GM12872 (cell line): ENCODE data around the gene C3orf20.
A peak's percentile ranks its signal among the peaks of the same experiment; 100 is the strongest.

Experiments used
- TF ChIP-seq, protein P1 (sequence below): IDR thresholded peaks from 3 replicates; pipeline ENCODE4 v1.5.1; 2011; ENCODE audit warnings: low read depth, mild to moderate bottlenecking, low read length, moderate library complexity; ENCODE audit not compliant: insufficient read depth

The C3orf20 gene

DNA sequence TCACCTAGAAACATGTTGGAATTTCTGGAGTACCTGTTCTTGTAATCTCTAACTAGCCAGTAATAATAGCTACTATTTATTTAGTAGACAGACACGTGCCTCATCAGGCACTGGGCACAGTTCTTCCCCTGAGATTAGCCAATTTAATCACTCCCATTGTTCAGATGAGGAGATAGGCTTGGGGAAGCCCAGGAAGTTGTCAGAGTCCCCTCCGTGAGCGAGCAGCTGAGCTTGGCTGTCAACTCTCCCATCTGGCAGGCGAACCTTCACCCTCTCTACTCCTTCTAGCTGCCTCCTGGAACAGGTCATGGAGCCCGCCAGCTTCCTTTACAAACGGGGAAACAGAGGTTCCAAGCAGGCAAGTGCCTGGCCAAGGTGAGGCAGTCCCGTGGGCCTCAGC, 112.7 kb downstream of the C3orf20 start:
- TF ChIP-seq, protein P1, sequence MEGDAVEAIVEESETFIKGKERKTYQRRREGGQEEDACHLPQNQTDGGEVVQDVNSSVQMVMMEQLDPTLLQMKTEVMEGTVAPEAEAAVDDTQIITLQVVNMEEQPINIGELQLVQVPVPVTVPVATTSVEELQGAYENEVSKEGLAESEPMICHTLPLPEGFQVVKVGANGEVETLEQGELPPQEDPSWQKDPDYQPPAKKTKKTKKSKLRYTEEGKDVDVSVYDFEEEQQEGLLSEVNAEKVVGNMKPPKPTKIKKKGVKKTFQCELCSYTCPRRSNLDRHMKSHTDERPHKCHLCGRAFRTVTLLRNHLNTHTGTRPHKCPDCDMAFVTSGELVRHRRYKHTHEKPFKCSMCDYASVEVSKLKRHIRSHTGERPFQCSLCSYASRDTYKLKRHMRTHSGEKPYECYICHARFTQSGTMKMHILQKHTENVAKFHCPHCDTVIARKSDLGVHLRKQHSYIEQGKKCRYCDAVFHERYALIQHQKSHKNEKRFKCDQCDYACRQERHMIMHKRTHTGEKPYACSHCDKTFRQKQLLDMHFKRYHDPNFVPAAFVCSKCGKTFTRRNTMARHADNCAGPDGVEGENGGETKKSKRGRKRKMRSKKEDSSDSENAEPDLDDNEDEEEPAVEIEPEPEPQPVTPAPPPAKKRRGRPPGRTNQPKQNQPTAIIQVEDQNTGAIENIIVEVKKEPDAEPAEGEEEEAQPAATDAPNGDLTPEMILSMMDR = no peak

DNA sequence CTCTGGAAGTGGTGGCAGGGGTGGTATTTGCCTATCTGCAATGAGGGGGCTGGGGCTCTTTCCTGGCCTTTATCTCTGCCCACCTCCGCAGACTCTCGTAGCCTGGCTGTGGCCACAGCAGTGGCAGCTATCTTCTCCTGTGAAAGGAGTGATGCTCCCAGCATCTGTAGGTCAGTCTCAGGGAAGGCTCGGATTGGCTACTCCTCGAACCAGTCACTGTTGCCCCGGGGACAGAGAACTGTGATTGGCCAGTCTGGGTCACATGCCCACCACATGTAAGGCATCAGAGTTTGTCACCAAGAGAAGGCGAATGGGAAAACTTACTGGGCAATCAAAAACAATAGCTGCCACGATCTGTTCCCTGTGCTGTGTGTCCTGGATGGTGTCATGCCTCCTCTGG, 113.7 kb downstream of the C3orf20 start:
- TF ChIP-seq, protein P1 = no peak

DNA sequence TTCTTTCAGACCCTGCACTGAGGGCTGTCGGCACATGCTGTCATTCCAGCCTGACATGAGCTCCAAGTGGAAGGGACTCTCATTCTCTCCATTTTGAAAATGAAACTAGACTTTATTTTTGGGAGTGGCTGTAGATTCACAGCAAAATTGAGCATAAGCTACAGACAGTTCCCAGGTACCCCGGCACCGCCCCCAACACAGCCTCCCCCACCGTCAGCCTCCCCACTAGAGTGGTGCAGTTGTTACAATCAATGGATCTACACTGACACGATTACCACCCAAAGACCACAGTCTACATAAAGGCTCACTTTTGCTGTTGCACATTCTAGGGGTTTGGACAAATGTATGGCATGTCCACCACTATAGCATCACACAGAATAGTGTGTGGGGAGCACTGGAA, 114.3 kb downstream of the C3orf20 start:
- TF ChIP-seq, protein P1 = no peak

DNA sequence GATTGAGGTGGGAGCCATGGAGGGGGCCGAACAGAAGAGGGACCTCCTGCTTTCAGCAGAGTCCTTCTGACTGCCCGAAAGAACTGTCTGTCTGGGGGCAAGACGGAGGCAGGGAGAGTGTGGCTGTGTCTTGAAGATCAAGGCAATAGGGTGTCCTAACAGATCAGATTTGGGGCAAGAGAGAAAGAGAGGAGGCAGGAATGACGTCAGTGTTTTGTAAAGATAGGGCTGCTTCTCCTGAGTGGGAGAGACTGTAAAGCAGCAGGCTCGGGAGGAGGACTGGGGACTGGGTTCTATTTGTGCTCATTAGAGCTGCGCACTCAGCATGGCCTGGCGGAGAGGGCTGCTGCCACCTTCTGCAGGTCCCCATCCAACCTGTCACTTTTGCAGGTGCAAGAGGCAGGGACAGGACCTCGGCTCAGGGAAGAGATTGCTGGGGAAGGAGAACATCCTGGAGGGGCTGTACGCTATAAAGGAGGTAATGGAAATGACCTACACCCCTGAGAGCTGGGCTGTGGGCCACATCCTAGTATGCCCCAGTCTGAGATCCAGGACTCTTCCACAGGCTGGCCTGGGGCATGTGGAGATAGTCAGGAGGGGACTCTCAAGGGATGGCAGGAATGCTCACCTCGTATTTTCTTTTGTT, 114.8 kb downstream of the C3orf20 start:
- TF ChIP-seq, protein P1 = no peak

DNA sequence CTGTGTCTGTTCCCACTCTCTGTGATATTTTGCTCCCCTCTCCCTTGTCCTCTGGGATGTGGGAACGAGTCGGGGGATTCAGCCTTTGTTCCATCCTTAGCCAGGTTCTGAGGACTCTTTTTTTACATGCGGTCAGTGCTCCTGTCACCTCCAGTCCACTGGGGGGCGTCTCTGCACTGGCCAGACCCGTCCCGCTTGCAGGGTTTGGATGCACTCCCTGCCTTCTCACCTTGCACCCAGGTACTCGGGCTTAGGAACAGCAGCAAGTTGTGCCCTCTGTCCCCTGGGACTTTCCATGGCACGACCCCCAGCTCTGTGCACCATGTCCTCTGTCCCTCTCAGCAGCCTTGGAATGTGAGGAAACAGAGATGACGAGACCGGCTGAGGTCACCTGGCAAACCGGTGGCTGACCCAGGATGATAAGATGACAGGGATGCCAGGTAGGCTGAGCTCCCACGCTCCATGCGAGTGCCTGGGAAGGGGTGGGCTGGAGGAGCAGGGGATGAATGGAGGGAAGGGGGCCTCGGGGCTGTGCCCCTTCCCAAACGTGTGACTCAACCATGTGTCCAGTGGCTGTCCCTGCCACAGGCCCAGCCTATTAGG, 116.5 kb downstream of the C3orf20 start:
- TF ChIP-seq, protein P1 = peak; percentile 86

DNA sequence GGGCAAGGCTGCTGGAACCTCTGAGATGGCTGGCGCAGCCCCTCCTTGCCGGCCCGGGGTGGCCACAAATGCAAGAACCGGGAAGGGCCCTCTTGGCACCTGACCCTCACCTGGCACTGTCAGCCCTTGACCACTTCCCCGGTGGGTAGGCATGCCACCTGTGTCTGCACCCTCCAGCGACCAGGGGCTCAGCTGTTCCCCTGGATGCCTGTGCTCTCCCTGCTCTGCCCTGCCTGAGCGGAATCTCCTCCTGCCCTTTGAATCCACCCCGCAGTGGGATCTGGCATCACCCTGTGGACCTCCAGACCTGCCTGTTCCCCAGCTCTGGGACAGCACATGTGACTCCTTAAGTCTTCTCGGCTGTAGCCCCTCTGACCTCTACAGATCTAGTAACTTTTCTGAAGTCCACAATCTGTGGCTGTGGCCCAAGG, 117.8 kb downstream of the C3orf20 start:
- TF ChIP-seq, protein P1 = no peak

DNA sequence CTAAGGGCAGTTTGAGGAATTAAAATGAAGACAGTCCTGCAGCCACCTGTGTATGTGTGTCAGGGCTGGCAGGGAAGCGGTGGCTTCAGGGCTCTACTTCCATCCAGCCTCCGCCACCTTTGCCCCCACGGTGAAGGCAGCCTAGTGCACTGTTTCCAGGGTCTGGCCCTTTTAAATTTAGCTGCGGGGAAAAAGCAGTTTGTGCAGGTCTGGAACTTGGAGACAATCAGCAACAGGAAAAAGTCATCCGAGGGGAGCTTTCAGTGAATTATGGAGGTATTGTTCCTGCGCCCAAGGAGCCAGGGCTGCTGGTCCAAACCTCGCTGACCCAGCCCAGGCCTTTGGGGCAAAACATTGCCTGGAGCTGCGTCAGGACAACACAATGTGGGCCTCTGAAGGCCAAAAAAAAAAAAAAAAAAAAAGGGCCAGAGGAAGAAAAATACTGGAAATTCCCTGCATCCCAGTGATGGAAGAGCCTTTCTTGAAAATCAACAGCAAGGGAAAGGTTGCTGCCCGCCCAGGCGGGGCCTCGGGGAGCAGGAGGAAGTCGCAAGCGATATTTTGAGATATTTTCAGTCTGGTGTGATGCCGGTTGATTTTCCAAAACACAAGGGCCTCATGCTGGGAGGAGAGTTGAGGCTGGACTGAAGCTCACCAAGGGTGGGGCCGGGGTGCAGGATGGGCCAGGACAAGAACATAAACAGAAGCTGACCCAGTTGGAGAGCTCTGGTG, 118.4 kb downstream of the C3orf20 start:
- TF ChIP-seq, protein P1 = no peak
